OCI-LY7 (cell line): Measurements from ENCODE around the gene NAV2.

Source experiments
- EZH2phosphoT487 ChIP-seq: fragments of 200-600 bp; sonication (generic); IDR thresholded peaks from 2 replicates; pipeline ENCODE4 v1.6.1; 2018; ENCODE audit warnings: low read depth, borderline replicate concordance, mild to moderate bottlenecking, mixed run types, antibody characterized with exemption, low read length, moderate library complexity, mixed read lengths
- TF ChIP-seq, protein P1 (sequence below): fragments of 200-600 bp; sonication (generic); conservative IDR thresholded peaks from 2 replicates; pipeline ENCODE4 v1.5.1; 2014; ENCODE audit warnings: mild to moderate bottlenecking, antibody characterized with exemption, low read length, moderate library complexity, mixed read lengths

DNA sequence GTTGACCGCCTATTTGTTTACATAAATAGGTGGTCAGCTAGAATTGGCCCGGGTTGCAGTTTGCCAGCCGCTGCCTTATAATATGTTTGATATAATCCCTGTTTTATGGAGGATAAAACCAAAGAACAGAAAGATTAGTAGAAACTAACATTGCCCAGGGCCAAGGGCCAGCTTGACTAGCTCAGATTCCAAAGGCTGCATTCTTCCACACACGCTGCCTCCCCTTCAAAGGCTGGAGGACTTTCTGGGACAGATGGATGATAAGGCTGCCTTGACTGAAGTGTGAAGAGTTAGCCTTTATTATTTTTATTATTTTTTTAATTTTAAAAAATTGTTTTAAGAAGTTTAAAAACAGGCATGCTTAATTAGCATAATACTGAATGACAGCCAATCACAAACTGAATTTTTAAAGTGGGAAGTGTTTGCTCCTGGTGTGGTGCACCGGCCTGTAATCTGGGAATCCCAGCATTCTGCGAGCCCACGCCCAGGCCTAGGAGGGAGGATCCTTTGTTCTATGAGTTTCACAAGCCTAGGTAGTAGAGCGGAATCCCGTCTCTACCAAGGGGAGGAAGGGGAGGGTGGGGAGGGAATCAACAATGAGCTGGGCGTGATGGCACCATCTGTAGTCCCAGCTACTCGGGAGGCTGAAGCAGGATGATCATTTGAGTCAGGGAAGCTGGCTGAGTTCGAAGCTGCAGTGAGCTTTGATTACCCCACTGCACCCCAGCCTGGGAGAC, 114.9 kb downstream of the NAV2 start:
- TF ChIP-seq, protein P1, sequence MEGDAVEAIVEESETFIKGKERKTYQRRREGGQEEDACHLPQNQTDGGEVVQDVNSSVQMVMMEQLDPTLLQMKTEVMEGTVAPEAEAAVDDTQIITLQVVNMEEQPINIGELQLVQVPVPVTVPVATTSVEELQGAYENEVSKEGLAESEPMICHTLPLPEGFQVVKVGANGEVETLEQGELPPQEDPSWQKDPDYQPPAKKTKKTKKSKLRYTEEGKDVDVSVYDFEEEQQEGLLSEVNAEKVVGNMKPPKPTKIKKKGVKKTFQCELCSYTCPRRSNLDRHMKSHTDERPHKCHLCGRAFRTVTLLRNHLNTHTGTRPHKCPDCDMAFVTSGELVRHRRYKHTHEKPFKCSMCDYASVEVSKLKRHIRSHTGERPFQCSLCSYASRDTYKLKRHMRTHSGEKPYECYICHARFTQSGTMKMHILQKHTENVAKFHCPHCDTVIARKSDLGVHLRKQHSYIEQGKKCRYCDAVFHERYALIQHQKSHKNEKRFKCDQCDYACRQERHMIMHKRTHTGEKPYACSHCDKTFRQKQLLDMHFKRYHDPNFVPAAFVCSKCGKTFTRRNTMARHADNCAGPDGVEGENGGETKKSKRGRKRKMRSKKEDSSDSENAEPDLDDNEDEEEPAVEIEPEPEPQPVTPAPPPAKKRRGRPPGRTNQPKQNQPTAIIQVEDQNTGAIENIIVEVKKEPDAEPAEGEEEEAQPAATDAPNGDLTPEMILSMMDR, result no peak
- TF ChIP-seq EZH2phosphoT487, result no peak
